HG03432 (cell line): Measurements from ENCODE around the gene TBC1D22A.

Experiments
- ATAC-seq: cut with Tn5 transposase; IDR thresholded peaks from one replicate; pipeline ENCODE4 v1.9.1; 2021; ENCODE audit warnings: mild to moderate bottlenecking, moderate library complexity; ENCODE audit not compliant: unreplicated experiment

TBC1D22A gene

DNA sequence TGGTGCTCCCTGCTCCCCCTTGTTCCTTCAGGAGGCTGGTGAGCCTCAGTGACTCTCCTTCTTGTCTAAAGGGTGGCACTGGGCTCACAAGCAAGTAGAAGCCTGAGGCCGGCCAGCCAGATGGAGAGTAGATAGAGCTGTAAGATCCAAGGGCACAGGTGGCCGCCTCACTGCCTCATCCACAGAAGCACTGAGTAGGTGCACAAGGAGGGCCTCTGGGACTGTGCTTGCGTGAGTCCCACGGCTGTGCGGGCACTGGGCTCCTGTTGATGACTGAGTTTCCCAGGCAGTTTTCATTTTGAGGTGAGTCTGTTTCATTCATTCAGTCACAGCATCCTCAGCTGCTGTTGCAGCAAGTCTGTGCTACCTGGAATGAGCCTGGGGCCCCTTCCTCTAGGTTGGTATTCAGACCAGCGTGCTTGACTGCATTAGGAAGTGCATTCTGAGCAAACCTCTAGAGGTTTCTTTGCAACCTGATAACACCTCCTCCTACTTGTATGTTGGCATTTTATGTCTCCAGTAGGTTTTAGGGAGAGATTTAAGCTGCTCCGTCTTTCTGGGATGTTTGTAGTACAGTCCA, 184.0 kb downstream of the TBC1D22A start:
- ATAC-seq, result no peak

DNA sequence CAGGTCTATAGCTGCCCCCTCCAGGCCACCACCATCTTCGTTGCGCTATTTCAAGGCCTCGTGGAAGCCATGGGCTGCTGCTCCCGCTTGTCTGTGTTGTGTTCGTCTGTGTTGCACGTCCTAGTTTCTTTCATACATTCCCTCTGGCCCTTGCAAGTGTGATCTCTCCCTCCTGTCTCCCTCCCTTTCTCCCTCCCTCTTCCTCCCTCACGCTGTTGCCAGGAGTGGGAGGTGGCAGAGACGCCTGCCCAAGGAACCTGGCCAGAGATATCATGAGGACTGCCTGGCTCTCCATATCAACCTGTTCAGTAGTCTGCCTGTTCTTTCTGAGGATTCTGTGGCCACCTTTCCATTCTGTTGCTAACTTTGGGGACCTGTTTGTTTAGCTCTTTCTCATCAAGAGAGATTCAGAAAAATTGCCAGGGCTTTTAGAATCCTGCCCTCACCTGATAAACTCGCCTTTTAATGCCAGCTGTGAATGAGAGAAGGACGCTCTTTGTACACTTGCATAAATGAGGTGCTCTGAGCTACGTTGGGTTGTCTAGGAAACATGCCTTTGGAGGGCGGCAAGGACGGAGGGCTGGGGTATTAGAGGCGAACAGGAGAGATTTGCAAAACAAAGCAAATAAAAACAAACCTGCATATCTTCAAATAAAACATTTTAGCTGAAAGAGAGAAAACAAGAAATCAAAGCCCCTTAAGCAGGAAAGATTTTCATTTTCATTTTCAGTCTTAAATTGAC, 185.2 kb downstream of the TBC1D22A start:
- ATAC-seq, result no peak

- no peak for ATAC-seq
These were observed 186.1 kb downstream of the TBC1D22A start for GRCh38 chr22:46948411-46949144.

- no peak for ATAC-seq
These were observed 188.9 kb downstream of the TBC1D22A start for GRCh38 chr22:46951350-46951749.

GRCh38 chr22:46951973-46952372, 189.5 kb downstream of the TBC1D22A start:
- ATAC-seq, result no peak

- no peak for ATAC-seq
These were observed 191.7 kb downstream of the TBC1D22A start for GRCh38 chr22:46953968-46954765.

DNA sequence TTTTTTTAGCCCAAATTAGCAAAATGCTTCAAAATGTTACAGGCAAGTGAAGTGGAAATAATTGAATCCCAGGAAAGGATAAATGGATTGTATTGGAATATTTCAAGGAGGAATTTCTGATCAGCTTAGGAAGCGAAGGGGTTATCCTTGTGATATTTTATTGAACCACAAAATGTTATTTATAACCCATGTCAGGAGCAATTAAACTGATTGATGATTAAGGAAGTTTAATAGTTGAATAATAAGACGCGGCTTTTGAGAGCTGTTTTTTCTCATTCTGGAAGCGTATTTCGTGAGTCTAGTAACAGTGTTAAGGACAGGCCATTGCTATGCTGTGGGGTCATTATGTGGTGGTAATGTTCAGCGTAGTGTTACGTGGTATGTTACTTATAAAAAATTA, 192.3 kb downstream of the TBC1D22A start:
- no peak for ATAC-seq

DNA sequence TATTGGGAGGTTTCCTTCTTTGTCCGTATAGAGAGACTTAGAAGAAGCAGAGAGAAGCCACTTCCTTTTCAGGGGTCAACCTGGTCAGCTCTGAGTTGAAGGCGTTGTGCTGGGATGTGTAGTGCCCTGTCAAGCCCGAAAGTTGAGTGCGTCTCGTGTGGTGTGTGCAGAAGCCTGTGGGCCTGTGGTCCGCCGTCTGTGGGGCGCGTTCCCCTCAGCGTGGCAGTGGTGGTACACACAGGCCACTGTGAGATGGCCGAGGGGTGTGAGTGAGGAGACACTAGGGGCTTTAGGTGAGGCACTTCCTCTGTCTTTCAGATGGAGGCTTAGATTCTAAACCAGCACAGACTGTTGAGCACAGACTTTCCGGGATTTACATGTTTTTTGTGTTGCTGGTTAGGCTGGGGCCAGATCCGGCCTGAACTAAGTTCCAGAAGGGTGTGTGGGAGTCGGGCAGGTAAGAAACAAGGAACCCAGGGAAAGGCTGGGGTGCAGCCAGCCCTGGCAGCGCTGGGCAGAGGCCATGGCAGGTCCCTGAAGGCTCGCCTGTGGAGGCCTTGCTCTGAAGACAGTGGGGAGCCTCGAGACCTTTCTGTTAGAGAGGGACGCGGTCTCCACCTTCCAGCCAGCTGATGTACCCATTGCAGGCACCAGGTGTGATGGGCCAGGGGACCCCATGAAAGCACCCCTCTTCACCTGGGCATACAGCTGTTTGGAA, 194.2 kb downstream of the TBC1D22A start:
- no peak for ATAC-seq

DNA sequence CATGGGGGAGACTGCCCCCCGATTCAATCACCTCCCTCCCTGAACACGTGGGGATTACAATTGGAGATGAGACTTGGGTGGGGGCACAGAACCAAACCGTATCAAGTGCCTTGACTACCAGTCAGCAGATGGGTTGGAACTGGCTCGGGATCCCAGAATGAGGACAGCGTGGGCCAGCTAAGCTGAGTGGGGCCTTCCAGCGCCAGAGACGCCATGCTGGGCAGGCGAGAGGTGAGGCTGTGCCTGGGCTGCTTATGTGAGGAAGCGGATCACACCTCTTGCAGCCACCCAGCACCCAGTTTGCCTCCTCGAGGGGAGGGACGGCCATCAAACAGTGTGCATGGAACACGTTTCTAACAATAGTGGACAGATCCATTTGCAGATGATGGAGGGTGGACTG, 195.1 kb downstream of the TBC1D22A start:
- ATAC-seq, result no peak

- no peak for ATAC-seq
These were observed 195.7 kb downstream of the TBC1D22A start for GRCh38 chr22:46958191-46958590.

DNA sequence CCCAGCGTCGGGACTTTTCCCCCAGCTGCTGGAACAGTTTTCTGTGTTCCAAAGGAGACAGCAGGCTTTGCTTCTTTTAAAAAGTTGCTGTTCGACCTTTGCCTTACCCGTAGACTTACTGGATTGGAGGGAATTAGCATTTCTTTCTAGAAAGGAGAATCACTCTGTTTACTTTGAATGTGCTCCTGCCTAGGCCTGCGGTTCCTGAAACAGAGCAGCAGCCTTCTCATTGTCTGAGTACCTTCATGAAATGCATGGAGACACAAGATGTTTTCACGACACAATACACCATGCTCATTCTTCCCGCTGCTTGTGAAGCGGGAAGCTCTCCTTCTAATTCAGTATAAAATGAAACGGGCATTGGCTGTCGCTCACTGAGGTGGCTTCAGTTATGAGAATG, 196.2 kb downstream of the TBC1D22A start:
- no peak for ATAC-seq

GRCh38 chr22:46959369-46959768, 196.9 kb downstream of the TBC1D22A start:
- ATAC-seq, result no peak

DNA sequence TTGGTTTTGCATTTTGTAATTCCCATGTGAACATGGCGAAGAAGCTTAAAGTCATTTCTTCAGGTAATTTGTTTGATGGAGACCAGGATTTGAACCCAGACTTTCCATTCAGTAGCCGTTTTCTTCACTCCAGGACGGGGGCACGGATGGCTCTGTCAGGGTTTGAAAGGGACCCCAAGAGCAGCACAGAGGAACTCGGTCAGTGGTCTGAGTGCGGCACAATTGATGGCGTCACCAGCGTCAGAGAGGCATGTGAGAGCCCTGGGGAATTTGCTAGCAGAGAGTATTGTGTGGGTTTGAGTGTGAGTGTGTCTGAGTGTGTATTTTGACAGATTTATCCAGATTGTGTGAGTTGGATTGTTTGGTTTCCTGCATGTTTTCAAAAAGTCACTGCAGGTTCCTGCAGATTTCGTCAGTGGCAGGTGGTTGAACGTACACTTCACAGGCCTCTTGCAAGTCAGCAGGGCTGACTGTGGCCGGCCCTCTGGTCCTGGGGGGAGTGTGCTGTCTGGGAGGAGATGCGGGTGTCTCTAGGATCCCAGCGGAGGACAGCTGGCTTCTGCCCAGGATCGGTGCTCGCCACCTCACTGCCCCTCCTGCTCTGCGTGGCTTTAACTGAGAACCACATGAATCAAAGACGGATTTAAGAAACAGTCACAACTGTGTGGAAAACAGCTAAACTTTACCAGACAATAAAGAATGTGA, 199.3 kb downstream of the TBC1D22A start:
- no peak for ATAC-seq

DNA sequence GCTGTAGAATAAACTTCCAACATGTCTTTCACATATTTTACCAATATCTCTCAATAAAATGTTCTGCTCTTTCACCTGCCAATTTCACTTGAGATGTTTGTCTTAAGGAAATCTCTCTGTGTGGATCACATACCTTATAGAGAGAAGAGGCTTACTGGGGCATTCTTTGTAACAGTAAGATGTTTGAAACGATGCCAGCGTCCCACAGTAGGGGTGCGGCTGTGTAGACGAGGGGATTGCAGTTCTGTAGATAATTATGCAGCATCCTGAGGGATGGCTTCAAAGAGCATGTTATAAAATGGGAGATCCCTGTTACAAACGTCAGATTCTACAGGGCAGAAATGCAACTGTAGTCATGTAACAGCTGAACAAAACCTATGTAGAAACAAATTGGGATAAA, 200.0 kb downstream of the TBC1D22A start:
- ATAC-seq, result no peak

GRCh38 chr22:46963672-46964545, 201.5 kb downstream of the TBC1D22A start:
- no peak for ATAC-seq

GRCh38 chr22:46964773-46965550, 202.5 kb downstream of the TBC1D22A start:
- no peak for ATAC-seq

DNA sequence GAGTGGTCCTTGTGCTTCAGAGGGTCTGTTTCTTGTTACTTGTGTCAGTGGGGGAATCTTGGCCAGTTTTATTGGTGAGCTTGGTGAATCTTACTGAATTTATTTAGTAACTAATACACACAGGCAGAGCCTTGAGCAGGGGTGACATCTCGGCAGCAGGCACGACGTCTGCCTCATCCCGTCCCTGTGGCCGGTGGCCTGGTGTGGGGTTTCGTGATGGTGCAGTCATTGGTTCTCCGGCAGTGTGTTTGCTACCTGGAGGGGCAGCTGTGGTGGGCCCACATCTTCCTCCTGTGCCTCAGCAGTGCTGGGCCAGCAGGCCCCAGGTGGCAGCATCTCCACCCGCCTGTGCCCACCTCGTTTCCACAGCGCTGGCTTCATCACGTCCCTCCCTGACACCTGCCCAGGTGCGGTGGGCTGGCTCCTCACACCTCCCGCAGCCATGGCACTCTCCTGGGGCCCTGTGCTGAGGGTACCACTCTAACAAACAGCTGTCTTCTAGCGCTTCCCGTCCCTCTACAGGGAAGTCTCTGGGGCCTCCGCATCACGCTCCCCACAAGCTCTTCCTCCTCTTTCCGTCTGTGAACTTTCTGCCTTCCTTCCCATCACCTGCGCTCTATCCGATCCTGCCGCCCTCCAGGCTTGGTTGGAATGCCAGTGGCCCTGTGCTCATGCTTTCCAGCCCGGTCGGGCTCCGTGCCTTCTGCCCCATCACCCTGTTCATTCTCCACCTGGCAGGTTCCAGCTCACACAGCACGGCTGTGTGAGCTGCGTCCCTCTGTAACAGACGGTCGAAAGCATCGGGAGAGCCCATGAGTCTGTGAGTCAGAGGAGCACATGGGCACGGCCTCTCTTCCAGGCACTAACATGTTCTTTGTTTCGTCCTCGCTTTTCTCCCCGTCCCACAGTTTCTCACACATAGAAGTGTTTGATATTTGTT, 203.4 kb downstream of the TBC1D22A start:
- ATAC-seq, result no peak
